NB4 (cell line): ENCODE results near the gene IVNS1ABP.
"Not testable (repeated sequence)": the region's sequence is repeated elsewhere in the genome, so short reads cannot be mapped to it uniquely, and the experiment has no call there.

Experiments used
- CTCF ChIP-seq: IDR thresholded peaks from one replicate; pipeline ENCODE4 v1.5.1; 2012; ENCODE audit warnings: low read depth, low read length
- MAX ChIP-seq: IDR thresholded peaks from 2 replicates; pipeline ENCODE4 v1.6.1; 2011; ENCODE audit warnings: low read depth, low read length
- MYC ChIP-seq: IDR thresholded peaks from 2 replicates; pipeline ENCODE4 v1.6.1; 2011; ENCODE audit warnings: low read depth, low read length
- POLR2A ChIP-seq: IDR thresholded peaks from 2 replicates; pipeline ENCODE4 v1.6.1; 2011; ENCODE audit warnings: mild to moderate bottlenecking; ENCODE audit not compliant: insufficient read length; ENCODE audit errors: extremely low read depth

- TF ChIP-seq CTCF, POLR2A, MAX, MYC: not testable (repeated sequence)
These were observed 59.7 kb downstream of the IVNS1ABP start for GRCh38 chr1:185257116-185257949.
